CD4-positive, alpha-beta T cell treated with Interleukin-17A for 1 hour (primary cell): ENCODE data around the gene FASN.

Source experiments
- DNase-seq: peaks from one replicate; pipeline ENCODE4 v3.0.0-alpha.2; 2020

The FASN gene

GRCh38 chr17:82117139-82118090, 19.4 kb upstream of the FASN start:
- no peak for DNase-seq

- DNase-seq = no peak
Measured at GRCh38 chr17:82116246-82116645, 18.2 kb upstream of the FASN start.

- DNase-seq = no peak
Measured at GRCh38 chr17:82114872-82115271, 16.8 kb upstream of the FASN start.

- no peak for DNase-seq
Measured at GRCh38 chr17:82114447-82114846, 16.4 kb upstream of the FASN start.

GRCh38 chr17:82113941-82114340, 15.9 kb upstream of the FASN start:
- DNase-seq = no peak

GRCh38 chr17:82113422-82113821, 15.4 kb upstream of the FASN start:
- DNase-seq = no peak

GRCh38 chr17:82112914-82113311, 14.9 kb upstream of the FASN start:
- DNase-seq = no peak

GRCh38 chr17:82112181-82112913, 14.3 kb upstream of the FASN start:
- DNase-seq = no peak

GRCh38 chr17:82110298-82110697, 12.3 kb upstream of the FASN start:
- peak; percentile 22 for DNase-seq

GRCh38 chr17:82108961-82109475, 11.0 kb upstream of the FASN start:
- DNase-seq = no peak

GRCh38 chr17:82108496-82108945, 10.5 kb upstream of the FASN start:
- DNase-seq = no peak

- DNase-seq = no peak
Measured at GRCh38 chr17:82108038-82108437, 10.0 kb upstream of the FASN start.

GRCh38 chr17:82107341-82107860, 9.4 kb upstream of the FASN start:
- DNase-seq = no peak

GRCh38 chr17:82106688-82107305, 8.8 kb upstream of the FASN start:
- no peak for DNase-seq

- DNase-seq = peak; percentile 71
Measured at GRCh38 chr17:82105882-82106687, 8.0 kb upstream of the FASN start.

GRCh38 chr17:82105417-82105881, 7.4 kb upstream of the FASN start:
- no peak for DNase-seq

- DNase-seq = no peak
Measured at GRCh38 chr17:82104797-82105416, 6.9 kb upstream of the FASN start.

- no peak for DNase-seq
Measured at GRCh38 chr17:82103553-82104451, 5.8 kb upstream of the FASN start.

- no peak for DNase-seq
Measured at GRCh38 chr17:82101767-82102679, 4.0 kb upstream of the FASN start.
